Measurements from ENCODE around the gene RPRML. TPM values are rescaled to one million over a fixed set of nuclear protein-coding genes. Genes with fewer than 3 reads are reported as not detected.

The RPRML gene
- not detected in 2 replicates for total RNA-seq

GRCh38 chr17:46979147-46979863 lies at the start of gene RPRML:
Gene RPRML, minus strand, starts transcription at chr17:46979253. Its CDS starts 246 bp downstream, at chr17:46979007.

Other genes starting within 250 kb of the RPRML start
- 0.71 and 0.92 TPM in 2 replicates for gene WNT3, start 160.6 kb downstream of the RPRML start, total RNA-seq
- gene WNT9B, start 127.7 kb downstream of the RPRML start, total RNA-seq = not detected in 2 replicates
- 53.0 and 71.0 TPM in 2 replicates for gene GOSR2, start 56.1 kb downstream of the RPRML start, total RNA-seq
- 88.3 and 105 TPM in 2 replicates for gene CDC27, start 210.0 kb upstream of the RPRML start, total RNA-seq
- 0.18 TPM in 1 of 2 replicates, not detected in the other for gene MYL4, start 230.1 kb upstream of the RPRML start, total RNA-seq